ENCODE measurements around the gene EIF4E1B. TPM values are rescaled to one million over a fixed set of nuclear protein-coding genes. Genes with fewer than 3 reads are reported as not detected.
"Not testable (repeated sequence)": the region's sequence is repeated elsewhere in the genome, so short reads cannot be mapped to it uniquely, and the experiment has no call there.

Gene EIF4E1B
- polyA plus RNA-seq, 2 of the 4 experiments (the other 2 are of a cell fraction) = not detected

DNA sequence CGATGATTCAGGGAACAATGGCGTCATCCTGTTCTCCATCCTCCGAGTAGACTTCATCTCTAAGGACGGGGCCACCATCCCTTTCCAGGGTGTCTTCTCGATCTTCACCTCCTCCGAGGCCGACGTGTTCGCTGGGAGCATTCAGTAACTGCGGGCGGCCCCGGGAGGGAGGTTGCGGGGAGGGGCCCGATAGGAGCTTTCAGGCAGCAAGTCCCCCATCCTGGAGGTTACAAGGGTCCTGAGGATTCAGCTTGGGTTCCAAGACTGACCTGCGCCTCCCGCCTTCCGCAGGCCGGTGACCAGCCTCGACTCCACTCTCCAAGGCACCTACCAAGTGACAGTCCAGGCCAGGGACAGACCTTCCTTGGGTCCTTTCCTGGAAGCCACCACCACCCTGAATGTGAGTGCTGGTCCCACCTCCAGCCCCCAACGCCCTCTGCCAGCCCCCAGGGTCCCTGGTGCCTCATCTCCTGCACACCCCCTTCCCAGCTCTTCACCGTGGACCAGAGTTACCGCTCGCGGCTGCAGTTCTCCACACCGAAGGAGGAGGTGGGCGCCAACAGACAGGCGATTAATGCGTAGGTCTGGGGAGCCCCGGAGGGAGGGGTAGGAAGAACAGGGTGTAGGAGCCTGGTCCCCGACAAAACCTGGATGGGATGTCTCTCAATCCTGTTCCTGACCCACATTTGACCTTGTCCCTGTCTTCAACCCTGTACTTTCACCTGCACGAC, 41.3 kb upstream of the EIF4E1B start:
- POLR2A ChIA-PET = no interaction called here
- CTCF ChIA-PET = interaction anchor here (1.3 to 2.9 kb wide), 2 partner anchors 9 to 16 kb away, joined by 7 to 20 read pairs; no protein-coding TSS in a partner anchor
- Histone ChIP-seq H3K9me3 (peaks cover 4% of the 10 kb centered on the region; the same call in 2 of the 3 replicates), H3K27ac (no peak overlapping the region), H3K4me3 (no peak overlapping the region), H3K4me2 (no peak overlapping the region), H3K4me1 (no peaks in the 10 kb centered on the region)
- TF ChIP-seq, protein P1, sequence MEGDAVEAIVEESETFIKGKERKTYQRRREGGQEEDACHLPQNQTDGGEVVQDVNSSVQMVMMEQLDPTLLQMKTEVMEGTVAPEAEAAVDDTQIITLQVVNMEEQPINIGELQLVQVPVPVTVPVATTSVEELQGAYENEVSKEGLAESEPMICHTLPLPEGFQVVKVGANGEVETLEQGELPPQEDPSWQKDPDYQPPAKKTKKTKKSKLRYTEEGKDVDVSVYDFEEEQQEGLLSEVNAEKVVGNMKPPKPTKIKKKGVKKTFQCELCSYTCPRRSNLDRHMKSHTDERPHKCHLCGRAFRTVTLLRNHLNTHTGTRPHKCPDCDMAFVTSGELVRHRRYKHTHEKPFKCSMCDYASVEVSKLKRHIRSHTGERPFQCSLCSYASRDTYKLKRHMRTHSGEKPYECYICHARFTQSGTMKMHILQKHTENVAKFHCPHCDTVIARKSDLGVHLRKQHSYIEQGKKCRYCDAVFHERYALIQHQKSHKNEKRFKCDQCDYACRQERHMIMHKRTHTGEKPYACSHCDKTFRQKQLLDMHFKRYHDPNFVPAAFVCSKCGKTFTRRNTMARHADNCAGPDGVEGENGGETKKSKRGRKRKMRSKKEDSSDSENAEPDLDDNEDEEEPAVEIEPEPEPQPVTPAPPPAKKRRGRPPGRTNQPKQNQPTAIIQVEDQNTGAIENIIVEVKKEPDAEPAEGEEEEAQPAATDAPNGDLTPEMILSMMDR (IDR thresholded peaks at IDR 0.05) = no peak
- no peak for TF ChIP-seq NPAS2 (CRISPR knock-in tag; IDR thresholded peaks at IDR 0.05; ENCODE audit: borderline replicate concordance)
- no peak for TF ChIP-seq HOXB13 (CRISPR knock-in tag; IDR thresholded peaks at IDR 0.05; ENCODE audit: low read depth)
- no peak for TF ChIP-seq FOSL2 (IDR thresholded peaks at IDR 0.05)
- TF ChIP-seq FOSL2 (CRISPR knock-in tag; IDR thresholded peaks at IDR 0.05) = no peak
- DNase-seq (ENCODE audit: low read depth in 1 of 2, low spot score in 1 of 2) (no peak), ATAC-seq (no peak), FAIRE-seq (no peak)
- 77% methylated on average over 30 of the region's 31 CpGs for WGBS (ENCODE audit: missing lambda C conversion rate)

DNA sequence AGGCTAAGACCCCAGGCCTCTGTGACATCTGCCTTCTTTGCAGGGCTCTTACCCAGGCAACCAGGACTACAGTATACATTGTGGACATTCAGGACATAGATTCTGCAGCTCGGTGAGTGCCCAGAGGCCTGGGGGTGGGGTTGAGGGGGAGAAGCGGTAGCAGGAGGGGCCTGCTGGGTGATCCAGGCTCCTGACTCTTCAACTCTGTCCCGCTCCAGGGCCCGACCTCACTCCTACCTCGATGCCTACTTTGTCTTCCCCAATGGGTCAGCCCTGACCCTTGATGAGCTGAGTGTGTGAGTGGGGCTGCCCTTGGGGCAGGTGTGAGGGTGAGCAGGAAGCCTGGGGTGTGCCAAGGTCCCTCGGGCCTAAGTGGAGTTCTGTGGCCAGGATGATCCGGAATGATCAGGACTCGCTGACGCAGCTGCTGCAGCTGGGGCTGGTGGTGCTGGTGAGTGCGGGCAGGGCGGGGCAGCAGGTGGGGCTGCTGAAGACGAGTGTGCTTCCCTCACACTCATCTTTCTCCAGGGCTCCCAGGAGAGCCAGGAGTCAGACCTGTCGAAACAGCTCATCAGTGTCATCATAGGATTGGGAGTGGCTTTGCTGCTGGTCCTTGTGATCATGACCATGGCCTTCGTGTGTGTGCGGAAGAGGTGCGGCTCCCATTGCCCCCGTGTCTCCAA, 40.3 kb upstream of the EIF4E1B start:
- ATAC-seq = no peak
- TF ChIP-seq CBX2 (IDR thresholded peaks at IDR 0.05; ENCODE audit: borderline replicate concordance, low read depth) (no peak), RAD21 (conservative IDR thresholded peaks at IDR 0.05 in 1 of 2, IDR thresholded peaks at IDR 0.05 in 1 of 2) (no peak), CHD4 (IDR thresholded peaks at IDR 0.05; ENCODE audit: borderline replicate concordance) (no peak), ZFP36 (IDR thresholded peaks at IDR 0.05; ENCODE audit: borderline replicate concordance, partially characterized antibody) (no peak), ESRRA (IDR thresholded peaks at IDR 0.05; ENCODE audit: borderline replicate concordance, low read length) (no peak), TFCP2L1 (CRISPR knock-in tag; IDR thresholded peaks at IDR 0.05) (no peak), EHF (CRISPR knock-in tag; IDR thresholded peaks at IDR 0.05) (no peak)
- TF ChIP-seq, protein P2, sequence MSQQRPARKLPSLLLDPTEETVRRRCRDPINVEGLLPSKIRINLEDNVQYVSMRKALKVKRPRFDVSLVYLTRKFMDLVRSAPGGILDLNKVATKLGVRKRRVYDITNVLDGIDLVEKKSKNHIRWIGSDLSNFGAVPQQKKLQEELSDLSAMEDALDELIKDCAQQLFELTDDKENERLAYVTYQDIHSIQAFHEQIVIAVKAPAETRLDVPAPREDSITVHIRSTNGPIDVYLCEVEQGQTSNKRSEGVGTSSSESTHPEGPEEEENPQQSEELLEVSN (IDR thresholded peaks at IDR 0.05; ENCODE audit: borderline replicate concordance, low read depth) = no peak
- TF ChIP-seq, protein P3, sequence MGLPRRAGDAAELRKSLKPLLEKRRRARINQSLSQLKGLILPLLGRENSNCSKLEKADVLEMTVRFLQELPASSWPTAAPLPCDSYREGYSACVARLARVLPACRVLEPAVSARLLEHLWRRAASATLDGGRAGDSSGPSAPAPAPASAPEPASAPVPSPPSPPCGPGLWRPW (IDR thresholded peaks at IDR 0.05) = no peak
- Histone ChIP-seq H3K4me3 (no peak overlapping the region), H3K9me3 (peaks cover 4% of the 10 kb centered on the region; the same call in 2 of the 3 replicates), H3K4me1 (no peaks in the 10 kb centered on the region), H3K4me2 (no peak overlapping the region), H3K27ac (no peak overlapping the region)
- WGBS (ENCODE audit: missing lambda C conversion rate) = 75% methylated on average over 16 of the region's 17 CpGs
- ChIA-PET POLR2A (no interaction called here), CTCF (interaction anchor here (0.9 to 2.9 kb wide), 3 partner anchors 10 to 70 kb away, joined by 3 to 20 read pairs (median 7); no protein-coding TSS in a partner anchor)
- no peak for DNase-seq (ENCODE audit: low read depth in 1 of 2, low spot score in 1 of 2)
- FAIRE-seq = no peak

DNA sequence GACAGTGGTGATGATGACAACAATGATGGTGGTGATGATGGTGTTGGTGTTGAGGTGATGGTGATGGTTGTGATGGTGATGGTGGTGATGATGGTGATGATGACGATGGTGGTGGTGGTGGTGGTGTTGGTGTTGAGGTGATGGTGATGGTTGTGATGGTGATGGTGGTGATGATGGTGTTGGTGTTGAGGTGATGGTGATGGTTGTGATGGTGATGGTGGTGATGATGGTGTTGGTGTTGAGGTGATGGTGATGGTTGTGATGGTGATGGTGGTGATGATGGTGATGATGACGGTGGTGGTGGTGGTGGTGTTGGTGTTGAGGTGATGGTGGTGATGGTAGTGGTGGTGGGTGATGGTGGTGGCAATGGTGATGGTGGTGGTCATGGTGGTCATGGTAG, 38.8 kb upstream of the EIF4E1B start:
- H3K4me3 ChIP-seq; H3K27ac ChIP-seq; ATAC-seq; FAIRE-seq; POLR2A ChIA-PET; H3K4me1 ChIP-seq; DNase-seq (ENCODE audit: low read depth in 1 of 2, low spot score in 1 of 2); CTCF ChIA-PET; H3K4me2 ChIP-seq; H3K9me3 ChIP-seq: not testable (repeated sequence)
- 43% methylated on average over 2 of the region's 2 CpGs for WGBS (ENCODE audit: missing lambda C conversion rate)

DNA sequence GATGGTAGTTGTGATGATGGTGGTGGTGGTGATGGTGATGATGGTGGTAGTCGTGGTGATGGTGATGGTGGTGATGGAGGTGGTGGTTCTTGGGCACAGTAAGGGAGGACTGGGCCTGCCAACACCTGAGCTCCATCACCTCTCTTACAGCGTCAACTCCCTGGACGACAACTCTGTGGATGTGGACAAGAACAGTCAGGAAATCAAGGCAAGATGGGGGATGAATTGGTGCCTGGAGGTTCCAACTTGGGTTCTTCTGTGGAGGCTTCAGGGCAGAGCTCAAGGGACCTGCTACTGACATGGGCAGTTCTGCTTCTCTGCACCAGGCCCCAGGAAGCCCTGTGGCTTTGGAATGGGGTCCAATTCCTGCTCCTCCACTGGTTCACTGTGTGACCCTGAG, 37.9 kb upstream of the EIF4E1B start:
- no peak for FAIRE-seq
- Histone ChIP-seq H3K4me1 (no peaks in the 10 kb centered on the region), H3K4me2 (no peak overlapping the region), H3K27ac (no peak overlapping the region), H3K4me3 (no peak overlapping the region), H3K9me3 (peaks cover 4% of the 10 kb centered on the region; the same call in 2 of the 3 replicates)
- CTCF ChIA-PET = interaction anchor here (1.1 to 1.3 kb wide), 3 partner anchors 8 to 15 kb away, joined by 3 read pairs; no protein-coding TSS in a partner anchor
- 93% methylated on average over 3 of the region's 3 CpGs for WGBS (ENCODE audit: missing lambda C conversion rate)
- DNase-seq (ENCODE audit: low read depth in 1 of 2, low spot score in 1 of 2) = no peak
- ATAC-seq = no peak
- POLR2A ChIA-PET = no interaction called here
- no peak for TF ChIP-seq JUN (IDR thresholded peaks at IDR 0.05)
- TF ChIP-seq, protein P4, sequence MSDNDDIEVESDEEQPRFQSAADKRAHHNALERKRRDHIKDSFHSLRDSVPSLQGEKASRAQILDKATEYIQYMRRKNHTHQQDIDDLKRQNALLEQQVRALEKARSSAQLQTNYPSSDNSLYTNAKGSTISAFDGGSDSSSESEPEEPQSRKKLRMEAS (IDR thresholded peaks at IDR 0.05) = no peak
- TF ChIP-seq, protein P3 (IDR thresholded peaks at IDR 0.05) = no peak
- TF ChIP-seq POLR2AphosphoS2 (conservative IDR thresholded peaks at IDR 0.05; ENCODE audit: low read length) = no peak
- no peak for TF ChIP-seq TP53 (CRISPR knock-in tag; IDR thresholded peaks at IDR 0.05)
- TF ChIP-seq, protein P1 (IDR thresholded peaks at IDR 0.05) = no peak
- TF ChIP-seq CEBPB (IDR thresholded peaks at IDR 0.05) = no peak
- TF ChIP-seq, protein P5, sequence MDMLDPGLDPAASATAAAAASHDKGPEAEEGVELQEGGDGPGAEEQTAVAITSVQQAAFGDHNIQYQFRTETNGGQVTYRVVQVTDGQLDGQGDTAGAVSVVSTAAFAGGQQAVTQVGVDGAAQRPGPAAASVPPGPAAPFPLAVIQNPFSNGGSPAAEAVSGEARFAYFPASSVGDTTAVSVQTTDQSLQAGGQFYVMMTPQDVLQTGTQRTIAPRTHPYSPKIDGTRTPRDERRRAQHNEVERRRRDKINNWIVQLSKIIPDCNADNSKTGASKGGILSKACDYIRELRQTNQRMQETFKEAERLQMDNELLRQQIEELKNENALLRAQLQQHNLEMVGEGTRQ (IDR thresholded peaks at IDR 0.05) = no peak
- no peak for TF ChIP-seq MAZ (IDR thresholded peaks at IDR 0.05; ENCODE audit: borderline replicate concordance, low read depth, low read length)
- TF ChIP-seq NPAS2 (CRISPR knock-in tag; IDR thresholded peaks at IDR 0.05; ENCODE audit: borderline replicate concordance) = no peak
